Measurements from ENCODE around the gene USP9X. TPM values are rescaled to one million over a fixed set of nuclear protein-coding genes. Genes with fewer than 3 reads are reported as not detected.

Gene USP9X
- total and polyA plus RNA-seq, 12 donors, result 12.6 to 143 (median 86.7) TPM

GRCh38 chrX:41234962-41235361, 149.7 kb downstream of the USP9X start:
- intact Hi-C loops (cut with DNase I), result no loop called here
- WGBS, 4 donors, result 66 to 81% (median 74%) methylated on average over 2 of the region's 2 CpGs
- DNase-seq, result no peak
- Histone ChIP-seq H3K4me1 (replicated peaks in 1 of 2) (no peaks in the 10 kb centered on the region), H3K9me3 (replicated peaks in 1 of 3) (no peaks in the 10 kb centered on the region), H3K27me3 (no peaks in the 10 kb centered on the region), H3K36me3 (replicated peaks in 1 of 2) (peaks cover 0 to 34% of the 10 kb centered on the region in 2 donors), H3K4me3 (no peak overlapping the region), H3K27ac (no peak overlapping the region)
- no peak for TF ChIP-seq CTCF (IDR thresholded peaks at IDR 0.05)
- TF ChIP-seq POLR2A (IDR thresholded peaks at IDR 0.05), result no peak

- TF ChIP-seq POLR2A (IDR thresholded peaks at IDR 0.05) (no peak), CTCF (IDR thresholded peaks at IDR 0.05) (no peak)
- Histone ChIP-seq H3K4me3 (no peak overlapping the region), H3K27me3 (no peaks in the 10 kb centered on the region), H3K27ac (no peak overlapping the region), H3K4me1 (replicated peaks in 1 of 2) (no peaks in the 10 kb centered on the region), H3K9me3 (replicated peaks in 1 of 3) (no peaks in the 10 kb centered on the region), H3K36me3 (replicated peaks in 1 of 2) (peaks cover 0 to 17% of the 10 kb centered on the region in 2 donors)
- no peak for DNase-seq
- intact Hi-C loops (cut with DNase I), result no loop called here
Measured at GRCh38 chrX:41236629-41237028, 151.4 kb downstream of the USP9X start.

GRCh38 chrX:41240509-41240908, 155.3 kb downstream of the USP9X start:
- TF ChIP-seq CTCF (IDR thresholded peaks at IDR 0.05) (no peak), POLR2A (IDR thresholded peaks at IDR 0.05) (no peak)
- intact Hi-C loops (cut with DNase I), result no loop called here
- Histone ChIP-seq H3K27ac (no peak overlapping the region), H3K4me3 (no peak overlapping the region), H3K27me3 (no peaks in the 10 kb centered on the region), H3K9me3 (replicated peaks in 1 of 3) (no peaks in the 10 kb centered on the region), H3K4me1 (replicated peaks in 1 of 2) (no peaks in the 10 kb centered on the region), H3K36me3 (replicated peaks in 1 of 2) (no peaks in the 10 kb centered on the region)
- no peak for DNase-seq
- WGBS, 4 donors, result 52 to 65% (median 64%) methylated on average over 3 of the region's 3 CpGs

- H3K27me3 ChIP-seq, result no peaks in the 10 kb centered on the region
- no peaks in the 10 kb centered on the region for H3K4me1 ChIP-seq (replicated peaks in 1 of 2)
- DNase-seq, result no peak
- intact Hi-C loops (cut with DNase I), result no loop called here
- TF ChIP-seq POLR2A (IDR thresholded peaks at IDR 0.05) (no peak), CTCF (IDR thresholded peaks at IDR 0.05) (no peak)
- H3K36me3 ChIP-seq (replicated peaks in 1 of 2), result no peaks in the 10 kb centered on the region
- WGBS, 4 donors, result 84 to 93% (median 87%) methylated on average over 11 of the region's 11 CpGs
- no peak overlapping the region for H3K27ac ChIP-seq
- no peaks in the 10 kb centered on the region for H3K9me3 ChIP-seq (replicated peaks in 1 of 3)
- H3K4me3 ChIP-seq, result no peak overlapping the region
Measured at GRCh38 chrX:41241962-41242361, 156.7 kb downstream of the USP9X start.

Data from adrenal gland (tissue), 12 donors.